Gastrocnemius medialis (tissue), 4 donors: ENCODE measurements around the gene CYP4A22. TPM values are rescaled to one million over a fixed set of nuclear protein-coding genes. Genes with fewer than 3 reads are reported as not detected.

Experiments
- ATAC-seq, 2 donors: fragments of 150-250 bp; one replicate each; pipeline ENCODE4 v1.9.1; 2016
- DNase-seq, 2 donors: peaks; one replicate each; pipeline ENCODE4 v3.0.0-alpha.2; 2019
- H3K27ac ChIP-seq, 4 donors: fragments of 200-600 bp; sonication (generic); 1 replicate in 1 of 4; 2 replicates in 3 of 4; pipeline ENCODE4 v1.5.1; 2016 to 2018; ENCODE audit warnings: mild to moderate bottlenecking in 2 of 4, moderate library complexity in 1 of 4
- H3K27me3 ChIP-seq, 3 donors: fragments of 200-600 bp; sonication (generic) in 2 of 3; 1 replicate in 1 of 3; 2 replicates in 2 of 3; pipeline versions ENCODE4 v1.5.1 to v1.6.0; 2016 to 2019; ENCODE audit warnings: mild to moderate bottlenecking in 1 of 3, moderate library complexity in 1 of 3
- H3K36me3 ChIP-seq, 2 donors: fragments of 200-600 bp; sonication (generic) in 1 of 2; one replicate each; pipeline ENCODE4 v1.5.1; 2017 to 2018
- H3K4me1 ChIP-seq, 2 donors: fragments of 200-600 bp; sonication (generic) in 1 of 2; one replicate each; pipeline ENCODE4 v1.5.1; 2016 to 2017; ENCODE audit warnings: mild to moderate bottlenecking in 2 of 2
- H3K4me3 ChIP-seq, 4 donors: fragments of 200-600 bp; sonication (generic) in 3 of 4; 1 replicate in 1 of 4; 2 replicates in 3 of 4; pipeline ENCODE4 v1.5.1; 2016 to 2019; ENCODE audit warnings: mild to moderate bottlenecking in 2 of 4
- H3K9me3 ChIP-seq, 3 donors: fragments of 200-600 bp; sonication (generic) in 2 of 3; 1 replicate in 1 of 3; 2 replicates in 2 of 3; pipeline ENCODE4 v1.5.1; 2016 to 2019
- POLR2A ChIP-seq, 2 donors: fragments of 450-650 bp; IDR thresholded peaks; one replicate each; pipeline ENCODE4 v1.6.1; 2017; ENCODE audit warnings: antibody characterized with exemption in 2 of 2, mild to moderate bottlenecking in 2 of 2, moderate library complexity in 2 of 2
- in situ Hi-C, 4 donors: fragments of 200-750 bp; cut with MboI; loops; one replicate each; pipeline versions ENCODE4 v1.15.0 to v1.8.0; 2017; ENCODE audit warnings: low sequenced_read_pairs in 4 of 4
- intact Hi-C: fragments of 100-400 bp; cut with DNase I; formaldehyde crosslinking; loops from one replicate; pipeline ENCODE4 v1.15.1; 2023; ENCODE audit warnings: low total_unique reads
- total RNA-seq, 4 donors: library from RNA; depleted of rRNA; stranded (reverse); fragments of >200 nt; gene quantifications; one replicate each; pipeline versions ENCODE4 v1.1.0 to v1.2.3, GENCODE V29; 2016
- TF ChIP-seq, protein P1 (sequence below), 5 experiments: fragments of 450-650 bp in 3 of 5; fragments of 200-600 bp in 2 of 5; sonication (generic) in 2 of 5; IDR thresholded peaks in 4 of 5; conservative IDR thresholded peaks in 1 of 5; 1 replicate in 4 of 5; 2 replicates in 1 of 5; pipeline ENCODE4 v1.5.1; 2016 to 2019; ENCODE audit warnings: antibody characterized with exemption in 5 of 5, mild to moderate bottlenecking in 3 of 5, moderate library complexity in 3 of 5

Gene CYP4A22
- total RNA-seq, 4 donors from 2014 or later, result 0.20 to 0.47 (median 0.32) TPM; not detected in 1

DNA sequence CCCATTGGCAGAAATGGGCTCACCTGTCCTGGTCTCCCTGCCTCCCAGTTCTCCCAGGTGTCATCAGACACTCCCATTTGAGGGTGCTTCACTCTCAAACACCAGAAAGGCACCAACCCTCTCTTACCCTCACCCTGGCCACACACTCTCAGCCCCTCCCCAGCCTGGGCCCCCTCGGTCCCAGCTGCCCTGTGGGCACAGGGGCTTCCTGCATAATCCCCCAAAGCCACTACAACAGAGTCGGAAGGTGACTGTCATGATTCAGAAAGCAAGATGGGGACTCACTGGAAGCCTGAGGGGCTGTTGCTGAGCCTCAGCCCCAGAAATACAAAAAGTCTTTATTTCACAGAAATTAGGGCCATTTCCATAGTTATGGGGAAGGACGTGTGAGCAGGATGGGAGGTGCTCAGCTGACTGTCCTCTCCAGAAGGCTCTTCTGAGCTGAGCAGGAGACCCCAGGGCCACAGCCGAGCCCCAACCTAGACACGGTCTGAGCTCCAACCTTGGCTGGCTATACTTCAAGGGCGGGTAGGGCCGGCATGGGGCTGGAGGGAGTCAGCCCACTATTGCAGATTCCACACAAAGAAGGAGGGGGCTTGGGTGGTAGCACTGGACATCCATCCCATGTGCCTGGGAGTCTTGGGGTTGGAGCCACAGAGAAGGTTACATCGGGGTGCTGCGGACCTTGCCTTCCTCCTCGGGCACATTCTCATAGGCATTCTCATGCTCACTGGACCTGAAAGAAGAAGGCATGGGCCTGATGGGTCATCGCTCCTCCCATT is 46.3 kb downstream of the CYP4A22 start:
- DNase-seq (no peak), ATAC-seq (no peak)
- Histone ChIP-seq H3K9me3 (no peaks in the 10 kb centered on the region), H3K27ac (no peak overlapping the region), H3K4me1 (peaks cover 9 to 13% of the 10 kb centered on the region in 2 donors), H3K36me3 (no peaks in the 10 kb centered on the region), H3K27me3 (peaks cover 0 to 9% (median 5%) of the 10 kb centered on the region in 3 donors), H3K4me3 (no peak overlapping the region)
- TF ChIP-seq POLR2A (IDR thresholded peaks at IDR 0.05), result no peak
- TF ChIP-seq, protein P1, sequence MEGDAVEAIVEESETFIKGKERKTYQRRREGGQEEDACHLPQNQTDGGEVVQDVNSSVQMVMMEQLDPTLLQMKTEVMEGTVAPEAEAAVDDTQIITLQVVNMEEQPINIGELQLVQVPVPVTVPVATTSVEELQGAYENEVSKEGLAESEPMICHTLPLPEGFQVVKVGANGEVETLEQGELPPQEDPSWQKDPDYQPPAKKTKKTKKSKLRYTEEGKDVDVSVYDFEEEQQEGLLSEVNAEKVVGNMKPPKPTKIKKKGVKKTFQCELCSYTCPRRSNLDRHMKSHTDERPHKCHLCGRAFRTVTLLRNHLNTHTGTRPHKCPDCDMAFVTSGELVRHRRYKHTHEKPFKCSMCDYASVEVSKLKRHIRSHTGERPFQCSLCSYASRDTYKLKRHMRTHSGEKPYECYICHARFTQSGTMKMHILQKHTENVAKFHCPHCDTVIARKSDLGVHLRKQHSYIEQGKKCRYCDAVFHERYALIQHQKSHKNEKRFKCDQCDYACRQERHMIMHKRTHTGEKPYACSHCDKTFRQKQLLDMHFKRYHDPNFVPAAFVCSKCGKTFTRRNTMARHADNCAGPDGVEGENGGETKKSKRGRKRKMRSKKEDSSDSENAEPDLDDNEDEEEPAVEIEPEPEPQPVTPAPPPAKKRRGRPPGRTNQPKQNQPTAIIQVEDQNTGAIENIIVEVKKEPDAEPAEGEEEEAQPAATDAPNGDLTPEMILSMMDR (IDR thresholded peaks at IDR 0.05 in 4 of 5, conservative IDR thresholded peaks at IDR 0.05 in 1 of 5), result no peak
- intact Hi-C loops (no loop called here), in situ Hi-C loops (loop anchor here (25.0 kb wide), 4 partner anchors 154 to 529 kb away; partner anchors contain the start of genes CMPK1 (in 2 of the 4), FOXD2 (in 1 of the 4) and FOXE3 (in 1 of the 4))

DNA sequence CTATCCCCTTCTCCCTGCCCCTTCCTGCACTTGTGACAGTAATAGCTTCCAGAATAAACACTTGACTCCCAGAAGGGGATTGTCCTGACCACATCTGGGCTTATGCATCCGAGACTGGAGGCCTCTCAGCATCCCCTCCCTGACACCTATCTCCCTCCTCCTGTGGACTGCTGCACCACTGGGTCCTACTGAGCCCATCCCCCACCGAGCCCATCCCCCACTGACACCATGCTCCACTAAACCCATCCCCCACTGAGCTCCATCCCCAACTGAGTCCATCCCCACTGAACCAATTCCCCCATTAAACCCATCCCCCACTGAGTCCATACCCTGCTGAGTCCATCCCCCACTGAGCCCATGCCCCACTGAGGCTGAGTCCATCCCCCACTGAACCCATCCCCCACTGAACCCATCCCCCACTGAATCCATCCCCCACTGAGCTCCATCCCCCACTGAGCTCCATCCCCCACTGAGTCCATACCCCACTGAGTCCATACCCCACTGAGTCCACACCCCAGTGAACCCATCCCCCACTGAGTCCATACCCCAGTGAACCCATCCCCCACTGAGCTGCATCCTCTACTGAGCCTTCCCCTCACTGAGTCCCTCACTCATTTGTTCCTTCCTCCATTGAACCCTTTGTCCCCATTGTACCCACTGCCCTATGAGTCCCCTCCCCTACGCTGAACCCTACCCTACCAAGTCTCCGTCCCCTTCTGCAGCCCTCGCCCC is 47.0 kb downstream of the CYP4A22 start:
- H3K27me3 ChIP-seq, result peaks cover 0 to 9% (median 5%) of the 10 kb centered on the region in 3 donors
- ATAC-seq, result no peak
- H3K4me1 ChIP-seq, result peaks cover 8 to 13% of the 10 kb centered on the region in 2 donors
- H3K36me3 ChIP-seq, result no peaks in the 10 kb centered on the region
- in situ Hi-C loops, result loop anchor here (25.0 kb wide), 4 partner anchors 153 to 528 kb away; partner anchors contain the start of genes CMPK1 (in 2 of the 4), FOXD2 (in 1 of the 4) and FOXE3 (in 1 of the 4)
- H3K27ac ChIP-seq, result no peak overlapping the region
- no peak for DNase-seq
- H3K9me3 ChIP-seq, result no peaks in the 10 kb centered on the region
- H3K4me3 ChIP-seq, result no peak overlapping the region
- TF ChIP-seq POLR2A (IDR thresholded peaks at IDR 0.05), result no peak
- TF ChIP-seq, protein P1 (IDR thresholded peaks at IDR 0.05 in 4 of 5, conservative IDR thresholded peaks at IDR 0.05 in 1 of 5), result no peak
- intact Hi-C loops, result no loop called here

DNA sequence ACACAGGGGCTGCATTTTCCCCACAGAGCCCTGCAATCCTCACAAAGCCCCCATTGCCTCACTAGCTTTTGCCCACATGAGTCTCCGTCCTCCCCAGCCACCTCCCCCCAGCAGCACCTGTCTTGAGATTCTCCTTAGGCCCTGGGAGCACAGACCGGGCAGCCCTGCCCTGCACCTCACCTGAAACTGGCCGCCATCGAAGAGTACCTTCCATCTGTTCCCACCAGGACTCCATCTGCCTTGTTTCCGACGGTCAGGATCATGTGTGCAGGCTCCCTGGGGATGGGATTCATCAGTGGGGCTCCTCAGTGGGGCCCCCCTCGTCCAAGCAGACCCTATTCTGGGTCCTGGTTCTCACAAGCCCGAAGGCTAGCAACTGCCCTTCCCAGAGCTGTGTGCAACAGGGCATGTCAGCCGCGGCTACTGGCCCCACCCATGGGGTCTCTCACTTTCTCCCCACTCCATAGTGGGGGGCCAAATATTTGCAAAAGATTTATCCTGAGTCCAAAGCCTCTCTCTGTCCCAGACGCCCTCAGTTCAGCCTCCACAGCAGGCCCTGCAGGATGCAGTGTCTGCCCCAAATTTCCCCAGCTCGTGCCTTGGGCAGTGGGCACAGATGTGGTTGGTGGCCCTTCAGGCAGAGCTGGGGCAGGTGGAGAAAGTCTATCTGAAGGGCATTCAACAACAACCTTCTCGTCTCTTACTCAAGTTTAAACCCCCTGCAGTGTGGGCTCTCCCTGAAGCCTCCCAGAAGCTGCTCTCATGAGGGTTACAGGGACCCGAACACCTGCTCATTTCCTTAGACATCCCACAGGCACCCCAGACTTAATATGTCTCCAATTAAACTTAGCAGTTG is 47.8 kb downstream of the CYP4A22 start:
- H3K36me3 ChIP-seq, result no peaks in the 10 kb centered on the region
- H3K4me3 ChIP-seq, result no peak overlapping the region
- ATAC-seq (no peak), DNase-seq (no peak)
- H3K27me3 ChIP-seq, result peaks cover 0 to 9% (median 5%) of the 10 kb centered on the region in 3 donors
- in situ Hi-C loops (loop anchor here (25.0 kb wide), 4 partner anchors 152 to 527 kb away; partner anchors contain the start of genes CMPK1 (in 2 of the 4), FOXD2 (in 1 of the 4) and FOXE3 (in 1 of the 4)), intact Hi-C loops (no loop called here)
- no peak for TF ChIP-seq POLR2A (IDR thresholded peaks at IDR 0.05)
- TF ChIP-seq, protein P1 (IDR thresholded peaks at IDR 0.05 in 4 of 5, conservative IDR thresholded peaks at IDR 0.05 in 1 of 5), result no peak
- no peaks in the 10 kb centered on the region for H3K9me3 ChIP-seq
- no peak overlapping the region for H3K27ac ChIP-seq
- peaks cover 0 to 5% of the 10 kb centered on the region in 2 donors for H3K4me1 ChIP-seq
